Measurements from ENCODE around the gene HMGCLL1. TPM values are rescaled to one million over a fixed set of nuclear protein-coding genes. Genes with fewer than 3 reads are reported as not detected.

The HMGCLL1 gene
- total RNA-seq, 2 donors from 2014 or later = not detected

- Mint-ChIP-seq H3K27me3 (no peaks in the 10 kb centered on the region), H3K27ac (no peak overlapping the region), H3K9me3 (no peaks in the 10 kb centered on the region), H3K4me1 (ENCODE audit: low read depth in 2 of 2) (no peaks in the 10 kb centered on the region), H3K36me3 (no peaks in the 10 kb centered on the region), H3K4me3 (no peak overlapping the region)
- ATAC-seq (no peak), DNase-seq (ENCODE audit: low spot score) (no peak)
Observed at GRCh38 chr6:55448451-55448850, 130.5 kb downstream of the HMGCLL1 start.

DNA sequence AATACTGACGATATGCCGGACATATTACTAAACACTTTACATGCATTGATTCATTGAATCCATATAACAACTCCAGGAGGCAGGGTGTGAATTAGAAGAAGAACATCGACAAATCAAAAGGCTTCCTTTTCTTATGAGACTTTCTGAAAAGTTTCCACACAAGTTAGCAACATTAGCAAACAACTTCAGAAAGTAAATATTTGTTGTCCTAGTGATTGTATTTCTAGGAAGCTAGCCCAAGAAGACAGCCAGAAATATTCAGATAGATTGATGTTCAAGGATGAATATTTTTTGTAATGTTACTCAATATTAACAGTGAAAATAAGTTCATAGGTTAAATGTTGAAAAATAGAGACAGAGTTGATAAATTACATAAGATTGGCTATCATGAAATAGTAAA lies 131.1 kb downstream of the HMGCLL1 start:
- Mint-ChIP-seq H3K27me3 (no peaks in the 10 kb centered on the region), H3K4me3 (no peak overlapping the region)
- ATAC-seq = no peak

GRCh38 chr6:55445648-55446204 lies 133.3 kb downstream of the HMGCLL1 start:
- Mint-ChIP-seq H3K36me3 (no peaks in the 10 kb centered on the region), H3K4me3 (no peak overlapping the region), H3K27me3 (no peaks in the 10 kb centered on the region), H3K27ac (no peak overlapping the region), H3K4me1 (ENCODE audit: low read depth in 2 of 2) (no peaks in the 10 kb centered on the region), H3K9me3 (no peaks in the 10 kb centered on the region)
- DNase-seq (ENCODE audit: low spot score) (no peak), ATAC-seq (no peak)

More for the DNA sequence above, 131.1 kb downstream of the HMGCLL1 start:
- DNase-seq (ENCODE audit: low spot score) = no peak
- Mint-ChIP-seq H3K27ac (no peak overlapping the region), H3K4me1 (ENCODE audit: low read depth in 2 of 2) (no peaks in the 10 kb centered on the region), H3K9me3 (no peaks in the 10 kb centered on the region), H3K36me3 (no peaks in the 10 kb centered on the region)

DNA sequence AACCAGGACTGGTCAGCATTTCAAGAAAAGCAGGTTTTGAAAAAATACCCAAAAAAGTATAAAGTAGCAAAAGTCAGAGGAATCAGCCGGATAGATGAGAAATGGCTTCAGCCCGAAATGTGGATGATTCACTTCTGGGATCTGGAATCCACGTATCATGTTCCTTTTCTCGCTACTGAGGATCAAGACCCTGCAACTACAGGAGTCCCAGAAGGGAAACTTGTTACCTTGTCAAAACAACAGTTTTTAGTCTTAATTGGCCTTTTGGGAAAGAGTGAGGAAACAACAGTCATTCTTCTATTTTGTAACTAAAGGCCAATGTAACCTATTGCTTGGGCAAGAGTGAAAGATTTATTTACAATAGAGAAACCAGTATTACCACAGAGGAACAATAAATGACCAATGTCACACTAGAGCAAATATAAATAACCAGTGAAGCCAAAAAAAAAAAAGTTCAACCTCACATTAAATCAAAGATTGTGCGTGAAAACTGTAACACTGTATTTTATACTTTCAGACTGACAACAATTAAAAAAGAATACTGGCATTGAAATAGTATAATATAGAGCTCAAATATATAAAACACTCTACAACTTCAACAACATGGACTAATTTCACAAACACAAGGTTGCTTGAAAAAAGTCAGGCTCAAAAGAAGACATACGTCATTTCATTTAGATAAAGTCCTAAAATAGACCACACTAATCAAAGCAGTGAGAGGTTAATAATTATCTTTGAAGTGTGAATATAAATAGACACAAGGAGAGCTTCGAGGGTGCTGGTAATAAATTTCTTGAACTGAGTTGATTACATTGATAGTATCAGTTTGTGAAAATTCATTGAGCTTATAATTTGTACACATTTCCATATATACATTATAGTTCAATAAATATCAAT lies 135.5 kb downstream of the HMGCLL1 start:
- H3K27me3 Mint-ChIP-seq = no peaks in the 10 kb centered on the region
- no peak overlapping the region for H3K4me3 Mint-ChIP-seq
- H3K9me3 Mint-ChIP-seq = peaks cover 3% of the 10 kb centered on the region

GRCh38 chr6:55438203-55438602 lies 140.8 kb downstream of the HMGCLL1 start:
- ATAC-seq = no peak
- H3K36me3 Mint-ChIP-seq = no peaks in the 10 kb centered on the region

More for the DNA sequence above, 135.5 kb downstream of the HMGCLL1 start:
- H3K36me3 Mint-ChIP-seq = no peaks in the 10 kb centered on the region
- no peak for DNase-seq (ENCODE audit: low spot score)
- H3K27ac Mint-ChIP-seq = no peak overlapping the region
- H3K4me1 Mint-ChIP-seq (ENCODE audit: low read depth in 2 of 2) = no peaks in the 10 kb centered on the region
- no peak for ATAC-seq

GRCh38 chr6:55437141-55437540 lies 141.9 kb downstream of the HMGCLL1 start:
- Mint-ChIP-seq H3K27ac (no peak overlapping the region), H3K4me1 (ENCODE audit: low read depth in 2 of 2) (no peaks in the 10 kb centered on the region), H3K9me3 (peaks cover 5% of the 10 kb centered on the region), H3K36me3 (no peaks in the 10 kb centered on the region), H3K4me3 (no peak overlapping the region), H3K27me3 (no peaks in the 10 kb centered on the region)
- DNase-seq (ENCODE audit: low spot score) (no peak), ATAC-seq (no peak)

More at GRCh38 chr6:55438203-55438602, 140.8 kb downstream of the HMGCLL1 start:
- H3K27ac Mint-ChIP-seq = no peak overlapping the region
- DNase-seq (ENCODE audit: low spot score) = no peak
- H3K9me3 Mint-ChIP-seq = peaks cover 5% of the 10 kb centered on the region
- no peaks in the 10 kb centered on the region for H3K27me3 Mint-ChIP-seq
- H3K4me3 Mint-ChIP-seq = no peak overlapping the region
- no peaks in the 10 kb centered on the region for H3K4me1 Mint-ChIP-seq (ENCODE audit: low read depth in 2 of 2)

DNA sequence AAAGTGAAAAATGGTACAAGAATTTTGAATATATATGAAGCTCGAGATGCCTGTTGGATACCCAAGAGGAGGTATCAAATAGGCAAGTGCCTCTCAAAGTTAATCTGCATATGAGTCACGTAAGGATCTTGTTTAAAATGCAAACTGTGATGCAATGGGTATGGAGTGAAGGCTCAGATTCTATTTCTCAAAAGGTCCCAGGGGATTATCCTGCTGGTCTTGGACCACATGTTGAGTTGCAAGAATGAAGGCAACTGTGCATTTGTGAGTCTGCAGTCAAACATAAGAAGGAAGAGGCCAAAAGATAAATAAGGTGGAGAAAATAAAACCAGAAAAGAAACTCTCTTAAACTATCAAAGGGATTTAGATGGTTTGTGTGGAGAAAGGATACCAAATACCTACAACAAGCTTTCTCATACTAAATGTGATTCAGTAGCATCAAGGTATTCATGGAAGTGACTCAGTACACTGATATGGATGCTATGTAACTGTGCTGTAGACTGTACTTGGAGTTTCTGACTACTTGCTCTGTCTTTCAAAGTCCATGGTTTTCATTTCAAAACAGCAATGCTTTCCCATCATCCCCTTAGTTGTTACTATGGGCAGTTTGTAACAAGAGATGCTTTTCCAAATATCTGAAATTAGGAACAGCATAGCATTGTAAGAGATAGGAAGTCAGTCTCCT lies 145.4 kb downstream of the HMGCLL1 start:
- Mint-ChIP-seq H3K36me3 (no peaks in the 10 kb centered on the region), H3K27ac (no peak overlapping the region), H3K4me3 (no peak overlapping the region), H3K9me3 (peaks cover 5% of the 10 kb centered on the region), H3K27me3 (no peaks in the 10 kb centered on the region), H3K4me1 (ENCODE audit: low read depth in 2 of 2) (no peaks in the 10 kb centered on the region)
- ATAC-seq = no peak
- no peak for DNase-seq (ENCODE audit: low spot score)

- ATAC-seq (no peak), DNase-seq (ENCODE audit: low spot score) (no peak)
- H3K36me3 Mint-ChIP-seq = no peaks in the 10 kb centered on the region
- H3K9me3 Mint-ChIP-seq = peaks cover 11% of the 10 kb centered on the region
- no peaks in the 10 kb centered on the region for H3K4me1 Mint-ChIP-seq (ENCODE audit: low read depth in 2 of 2)
- H3K27ac Mint-ChIP-seq = no peak overlapping the region
- no peaks in the 10 kb centered on the region for H3K27me3 Mint-ChIP-seq
- H3K4me3 Mint-ChIP-seq = no peak overlapping the region
Observed at GRCh38 chr6:55423933-55424332, 155.1 kb downstream of the HMGCLL1 start.

DNA sequence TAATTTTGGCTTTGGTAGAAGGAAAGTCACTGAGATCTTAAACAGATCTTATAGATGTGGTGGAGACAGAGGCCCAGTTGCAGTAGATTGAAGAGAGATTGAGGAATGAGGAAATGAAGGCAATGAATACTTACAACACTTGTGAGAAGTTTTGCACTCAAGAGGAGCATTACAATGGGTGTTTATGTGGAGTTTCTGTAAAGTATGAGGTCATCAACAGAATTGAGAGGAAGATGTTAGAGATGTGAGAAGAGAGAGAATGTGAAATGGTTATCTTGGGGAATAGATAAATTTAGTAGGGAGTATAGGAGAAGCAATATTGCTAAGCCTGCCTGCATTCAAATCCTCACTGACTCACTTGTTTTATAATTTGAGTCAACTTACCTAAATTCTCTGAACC lies 168.3 kb downstream of the HMGCLL1 start:
- DNase-seq (ENCODE audit: low spot score) (no peak), ATAC-seq (no peak)
- Mint-ChIP-seq H3K27me3 (no peaks in the 10 kb centered on the region), H3K36me3 (no peaks in the 10 kb centered on the region), H3K4me1 (ENCODE audit: low read depth in 2 of 2) (no peaks in the 10 kb centered on the region), H3K9me3 (peaks cover 15% of the 10 kb centered on the region), H3K4me3 (no peak overlapping the region), H3K27ac (no peak overlapping the region)

- Mint-ChIP-seq H3K4me3 (no peak overlapping the region), H3K36me3 (no peaks in the 10 kb centered on the region), H3K27ac (no peak overlapping the region), H3K27me3 (no peaks in the 10 kb centered on the region), H3K9me3 (peaks cover 9% of the 10 kb centered on the region), H3K4me1 (ENCODE audit: low read depth in 2 of 2) (no peaks in the 10 kb centered on the region)
- ATAC-seq (no peak), DNase-seq (ENCODE audit: low spot score) (no peak)
Observed at GRCh38 chr6:55405474-55406235, 173.3 kb downstream of the HMGCLL1 start.

GRCh38 chr6:55399351-55399750 lies 179.6 kb downstream of the HMGCLL1 start:
- no peak for DNase-seq (ENCODE audit: low spot score)
- Mint-ChIP-seq H3K4me1 (ENCODE audit: low read depth in 2 of 2) (no peaks in the 10 kb centered on the region), H3K36me3 (no peaks in the 10 kb centered on the region), H3K27ac (no peak overlapping the region), H3K27me3 (no peaks in the 10 kb centered on the region), H3K4me3 (no peak overlapping the region), H3K9me3 (peaks cover 9% of the 10 kb centered on the region)
- no peak for ATAC-seq

GRCh38 chr6:55397986-55398385 lies 181.0 kb downstream of the HMGCLL1 start:
- no peak for ATAC-seq
- Mint-ChIP-seq H3K4me3 (no peak overlapping the region), H3K4me1 (ENCODE audit: low read depth in 2 of 2) (no peaks in the 10 kb centered on the region), H3K9me3 (peaks cover 14% of the 10 kb centered on the region), H3K27me3 (no peaks in the 10 kb centered on the region), H3K36me3 (no peaks in the 10 kb centered on the region), H3K27ac (no peak overlapping the region)
- no peak for DNase-seq (ENCODE audit: low spot score)

DNA sequence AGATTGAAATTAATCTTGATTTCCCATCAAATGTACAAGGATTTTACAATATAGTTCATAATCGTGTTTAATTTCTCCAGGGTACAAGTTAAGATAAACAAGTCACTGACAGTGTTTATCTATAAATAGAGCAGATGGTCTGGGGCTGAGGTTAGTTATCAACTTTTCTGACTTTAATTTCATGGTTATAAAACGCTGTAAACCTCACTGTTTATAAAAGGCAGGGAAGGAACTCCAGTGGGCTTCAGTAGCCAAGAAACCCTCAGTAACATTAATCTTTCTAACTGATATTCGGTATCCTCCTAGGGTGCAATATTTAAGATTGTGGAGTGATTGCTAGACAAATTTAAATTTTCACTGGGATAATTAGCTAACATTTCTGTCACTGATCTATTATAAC lies 183.1 kb downstream of the HMGCLL1 start:
- H3K4me1 Mint-ChIP-seq (ENCODE audit: low read depth in 2 of 2) = no peaks in the 10 kb centered on the region
- H3K27me3 Mint-ChIP-seq = no peaks in the 10 kb centered on the region
- H3K9me3 Mint-ChIP-seq = peaks cover 22% of the 10 kb centered on the region
- no peak overlapping the region for H3K4me3 Mint-ChIP-seq
- H3K27ac Mint-ChIP-seq = no peak overlapping the region
- H3K36me3 Mint-ChIP-seq = no peaks in the 10 kb centered on the region
- no peak for ATAC-seq
- no peak for DNase-seq (ENCODE audit: low spot score)

Data from natural killer cell treated with Interleukin-12 subunit alpha and Interleukin-12 subunit beta and Interleukin-15 and Interleukin-18, amount 100 ng/mL, for 72 hours (primary cell).